Measurements from ENCODE around the gene TTC34.

Gene TTC34, protein sequence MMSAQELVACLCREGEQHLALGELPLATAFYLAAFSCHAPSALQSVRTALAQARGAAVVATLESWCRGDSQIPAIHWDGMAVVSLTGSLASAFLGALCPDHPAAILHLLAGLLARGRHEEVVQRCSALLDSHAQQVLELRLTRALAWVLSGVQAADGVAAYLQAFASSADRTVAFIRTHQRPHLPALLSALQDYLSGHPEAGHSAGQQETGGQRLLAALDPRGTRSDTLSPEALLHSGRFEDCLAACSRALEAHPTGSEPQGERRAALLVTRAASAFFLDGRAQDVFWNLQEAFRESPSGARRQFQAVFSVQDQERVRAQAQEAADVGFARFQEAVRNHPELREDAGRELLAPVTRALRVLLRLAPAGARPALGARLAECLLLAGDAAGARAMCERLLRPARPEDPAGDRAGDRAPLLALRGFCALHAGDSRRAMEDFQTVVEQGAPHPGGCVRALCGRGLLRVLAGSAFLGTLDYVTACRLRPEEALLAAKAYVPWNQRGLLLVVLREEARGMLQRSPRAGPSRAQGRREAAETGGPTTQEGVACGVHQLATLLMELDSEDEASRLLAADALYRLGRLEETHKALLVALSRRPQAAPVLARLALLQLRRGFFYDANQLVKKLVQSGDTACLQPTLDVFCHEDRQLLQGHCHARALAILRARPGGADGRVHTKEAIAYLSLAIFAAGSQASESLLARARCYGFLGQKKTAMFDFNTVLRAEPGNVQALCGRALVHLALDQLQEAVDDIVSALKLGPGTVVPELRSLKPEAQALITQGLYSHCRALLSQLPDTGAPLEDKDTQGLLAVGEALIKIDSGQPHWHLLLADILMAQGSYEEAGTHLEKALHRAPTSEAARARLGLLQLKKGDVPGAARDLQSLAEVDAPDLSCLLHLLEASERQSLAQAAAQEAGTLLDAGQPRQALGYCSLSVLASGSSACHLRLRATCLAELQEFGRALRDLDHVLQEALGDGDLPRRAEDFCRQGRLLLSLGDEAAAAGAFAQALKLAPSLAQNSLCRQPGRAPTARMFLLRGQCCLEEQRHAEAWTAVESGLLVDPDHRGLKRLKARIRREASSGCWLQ

DNA sequence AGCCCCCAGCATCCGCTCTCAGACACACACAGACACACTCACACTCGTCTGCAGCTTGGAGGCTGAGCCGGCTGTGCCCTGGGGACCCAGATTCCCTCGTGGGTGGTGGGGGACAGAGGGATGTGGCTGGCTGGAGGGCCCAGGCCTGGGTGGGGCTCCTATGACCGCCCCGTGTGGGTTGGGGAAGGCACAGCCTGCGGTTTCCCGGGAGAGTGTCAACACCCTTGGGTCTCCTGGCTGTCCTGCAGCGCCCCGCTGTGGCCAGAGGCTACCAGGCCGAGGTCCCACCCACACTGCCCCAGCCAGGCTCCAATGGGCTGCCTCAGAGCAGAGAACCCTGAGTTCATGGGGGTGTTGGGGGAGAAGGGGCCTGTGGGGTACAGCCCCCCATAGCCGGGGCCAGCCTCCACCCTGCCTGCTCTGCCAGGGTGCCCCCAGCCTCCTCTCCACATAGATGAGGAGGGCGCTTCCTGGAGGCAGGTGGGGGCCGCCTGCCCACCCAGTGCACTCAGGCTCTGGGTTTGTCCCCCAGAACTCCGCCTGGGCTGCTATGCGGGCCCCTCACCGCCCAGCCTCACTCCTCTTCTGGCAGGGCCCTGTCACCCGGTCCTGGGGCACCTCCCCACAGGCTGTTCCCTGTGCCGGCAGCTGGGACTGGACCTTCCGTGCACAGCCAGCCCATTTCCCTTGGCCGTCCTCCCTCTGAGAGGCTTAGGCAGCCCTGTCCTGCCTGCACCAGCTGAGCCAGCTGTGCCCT is at the start of gene TTC34:
Gene TTC34, minus strand, starts transcription at position 159 of the 757 bp plus-strand sequence. CDS start 866 bp downstream, outside the sequence.
- ChIA-PET POLR2A (no interaction called here), CTCF (interaction anchor here (0.9 kb wide), 1 partner anchor 241 kb away, joined by 3 read pairs; no protein-coding TSS in a partner anchor)
- peak; percentile 78 for DNase-seq (ENCODE audit: extremely low spot score)
- TF ChIP-seq CTBP1 (IDR thresholded peaks at IDR 0.05; ENCODE audit: borderline replicate concordance) = no peak
- no peak for TF ChIP-seq TARDBP (IDR thresholded peaks at IDR 0.05)
- TF ChIP-seq LEF1 (IDR thresholded peaks at IDR 0.05; ENCODE audit: borderline replicate concordance) = no peak
- TF ChIP-seq, protein P1, sequence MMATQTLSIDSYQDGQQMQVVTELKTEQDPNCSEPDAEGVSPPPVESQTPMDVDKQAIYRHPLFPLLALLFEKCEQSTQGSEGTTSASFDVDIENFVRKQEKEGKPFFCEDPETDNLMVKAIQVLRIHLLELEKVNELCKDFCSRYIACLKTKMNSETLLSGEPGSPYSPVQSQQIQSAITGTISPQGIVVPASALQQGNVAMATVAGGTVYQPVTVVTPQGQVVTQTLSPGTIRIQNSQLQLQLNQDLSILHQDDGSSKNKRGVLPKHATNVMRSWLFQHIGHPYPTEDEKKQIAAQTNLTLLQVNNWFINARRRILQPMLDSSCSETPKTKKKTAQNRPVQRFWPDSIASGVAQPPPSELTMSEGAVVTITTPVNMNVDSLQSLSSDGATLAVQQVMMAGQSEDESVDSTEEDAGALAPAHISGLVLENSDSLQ (IDR thresholded peaks at IDR 0.05) = no peak
- TF ChIP-seq FOXK2 (IDR thresholded peaks at IDR 0.05) = no peak
- no peak for TF ChIP-seq BHLHE40 (IDR thresholded peaks at IDR 0.05; ENCODE audit: borderline replicate concordance)
- no peak for TF ChIP-seq NFRKB (IDR thresholded peaks at IDR 0.05)
- TF ChIP-seq SUZ12 (IDR thresholded peaks at IDR 0.05) = no peak
- no peak for TF ChIP-seq FOXM1 (IDR thresholded peaks at IDR 0.05; ENCODE audit: borderline replicate concordance)
- TF ChIP-seq L3MBTL2 (conservative IDR thresholded peaks at IDR 0.05) = no peak
- no peak for TF ChIP-seq ZNF384 (IDR thresholded peaks at IDR 0.05)

DNA sequence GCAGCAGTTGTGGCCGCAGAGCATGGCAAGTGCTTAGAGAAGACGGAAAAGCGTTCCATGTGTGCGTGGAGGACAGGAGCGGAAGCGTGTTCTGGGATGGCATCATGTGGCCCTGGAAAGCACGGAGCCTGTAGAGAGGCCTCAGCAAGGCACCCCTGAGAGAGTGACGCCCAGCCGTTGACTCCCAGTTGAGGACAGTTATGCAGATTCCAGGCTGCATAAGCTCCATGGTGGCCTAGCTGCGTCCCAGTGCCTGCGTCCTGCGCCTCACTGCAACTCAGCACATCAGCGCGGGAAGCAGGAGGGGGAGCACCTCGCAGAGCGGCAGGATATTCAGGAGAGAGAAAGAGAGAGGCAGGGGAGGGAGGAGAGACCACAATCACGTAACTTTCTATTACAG is 49.0 kb upstream of the TTC34 start:
- POLR2A ChIA-PET = no interaction called here
- no peak for DNase-seq (ENCODE audit: extremely low spot score)
- TF ChIP-seq FOXM1 (IDR thresholded peaks at IDR 0.05; ENCODE audit: borderline replicate concordance) = no peak
- TF ChIP-seq SP1 (IDR thresholded peaks at IDR 0.05) = no peak
- no peak for TF ChIP-seq TARDBP (IDR thresholded peaks at IDR 0.05)
- no peak for TF ChIP-seq FOXK2 (IDR thresholded peaks at IDR 0.05)
- no peak for TF ChIP-seq FOXA1 (IDR thresholded peaks at IDR 0.05)
- TF ChIP-seq ARNT (IDR thresholded peaks at IDR 0.05) = no peak
- CTCF ChIA-PET = no interaction called here

DNA sequence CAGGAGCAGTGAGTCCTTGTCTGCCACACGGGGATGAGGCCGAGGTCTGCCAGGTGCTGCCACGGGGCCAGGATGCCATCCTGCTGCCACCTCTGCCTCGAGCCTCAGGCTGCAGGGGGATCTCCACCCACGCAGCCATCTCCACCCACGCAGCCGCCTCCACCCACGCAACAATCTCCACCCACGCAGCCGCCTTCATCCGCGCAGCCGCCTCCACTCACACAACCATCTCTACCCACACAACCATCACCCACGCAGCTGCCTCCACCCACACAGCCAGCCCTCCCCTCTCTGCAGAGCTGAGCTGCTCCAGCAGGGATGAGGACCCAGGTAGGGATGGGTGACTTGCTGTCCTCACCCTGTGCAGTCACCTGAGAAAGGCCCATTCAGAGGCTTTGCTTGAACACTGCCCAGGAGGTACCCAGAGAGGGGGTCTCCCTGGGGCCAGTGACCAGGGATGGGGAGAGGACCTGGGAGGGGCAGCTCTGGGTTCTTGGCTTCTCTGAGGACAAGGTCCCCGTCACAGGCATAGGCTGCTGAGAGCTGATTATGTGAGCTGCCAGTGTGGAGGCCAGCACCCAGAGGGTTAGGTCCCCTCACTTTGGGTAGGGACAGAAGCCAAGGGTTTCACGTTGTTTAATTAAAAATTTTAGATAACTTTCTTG is 46.6 kb upstream of the TTC34 start:
- no peak for DNase-seq (ENCODE audit: extremely low spot score)
- ChIA-PET POLR2A (no interaction called here), CTCF (no interaction called here)
- TF ChIP-seq L3MBTL2 (conservative IDR thresholded peaks at IDR 0.05) = no peak
- no peak for TF ChIP-seq ZNF384 (IDR thresholded peaks at IDR 0.05)
- TF ChIP-seq ARNT (IDR thresholded peaks at IDR 0.05) = no peak
- no peak for TF ChIP-seq ELF4 (IDR thresholded peaks at IDR 0.05)
- TF ChIP-seq BHLHE40 (IDR thresholded peaks at IDR 0.05; ENCODE audit: borderline replicate concordance) = no peak
- TF ChIP-seq FOXK2 (IDR thresholded peaks at IDR 0.05) = no peak
- TF ChIP-seq CTBP1 (IDR thresholded peaks at IDR 0.05; ENCODE audit: borderline replicate concordance) = no peak
- TF ChIP-seq SUZ12 (IDR thresholded peaks at IDR 0.05) = no peak
- TF ChIP-seq FOXA1 (IDR thresholded peaks at IDR 0.05) = no peak
- no peak for TF ChIP-seq FOXM1 (IDR thresholded peaks at IDR 0.05; ENCODE audit: borderline replicate concordance)
- no peak for TF ChIP-seq SP1 (IDR thresholded peaks at IDR 0.05)
- no peak for TF ChIP-seq HDGF (IDR thresholded peaks at IDR 0.05; ENCODE audit: borderline replicate concordance)
- TF ChIP-seq, protein P1 (IDR thresholded peaks at IDR 0.05) = no peak
- no peak for TF ChIP-seq NFRKB (IDR thresholded peaks at IDR 0.05)

DNA sequence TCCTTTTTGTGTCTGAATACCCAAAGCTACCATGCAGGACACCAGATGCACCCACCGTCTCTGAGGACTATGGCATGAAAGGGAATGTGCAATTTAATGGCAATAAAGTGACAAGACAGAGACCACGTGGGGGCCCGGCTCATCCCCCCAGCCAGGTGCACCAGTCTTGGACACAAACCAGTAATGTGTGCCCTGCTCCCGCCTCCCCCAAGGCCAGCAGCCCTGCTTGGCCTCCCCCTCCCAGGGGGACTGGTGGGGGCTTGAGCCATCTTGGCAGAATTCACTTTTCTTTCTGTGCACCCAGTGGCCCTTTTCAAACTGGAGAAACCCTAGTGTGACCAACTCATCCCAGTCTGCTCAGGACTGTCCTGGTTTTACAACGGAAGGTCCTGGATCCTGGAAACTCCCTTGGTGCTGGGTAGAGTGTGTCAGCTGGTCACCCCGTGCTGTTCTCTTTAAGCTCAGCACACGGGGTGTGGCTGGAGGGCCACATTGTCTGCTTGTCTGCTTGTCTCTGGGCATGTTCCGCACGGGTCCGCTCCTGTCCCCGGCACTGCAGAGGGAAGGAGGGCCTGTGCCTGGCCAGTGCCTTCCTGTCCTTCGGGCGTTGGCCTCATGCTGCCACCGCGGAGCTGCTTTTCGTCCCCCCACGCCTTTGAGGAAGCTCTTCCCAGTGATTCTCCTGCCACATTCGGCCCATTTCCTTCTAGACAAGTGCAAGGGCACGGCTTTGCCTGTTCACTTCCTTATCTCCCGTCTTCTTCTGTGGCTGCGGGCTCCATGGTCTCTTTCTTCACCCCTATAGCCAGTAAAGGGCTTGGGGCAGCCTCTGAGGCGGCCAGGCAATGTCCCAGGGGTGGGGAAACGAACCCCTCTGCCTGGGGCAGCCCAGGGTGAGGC is 45.8 kb upstream of the TTC34 start:
- DNase-seq (ENCODE audit: extremely low spot score) = no peak
- ChIA-PET CTCF (no interaction called here), POLR2A (no interaction called here)
- no peak for TF ChIP-seq FOXM1 (IDR thresholded peaks at IDR 0.05; ENCODE audit: borderline replicate concordance)
- no peak for TF ChIP-seq ELF4 (IDR thresholded peaks at IDR 0.05)
- no peak for TF ChIP-seq SP1 (IDR thresholded peaks at IDR 0.05)
- no peak for TF ChIP-seq BHLHE40 (IDR thresholded peaks at IDR 0.05; ENCODE audit: borderline replicate concordance)
- no peak for TF ChIP-seq FOXK2 (IDR thresholded peaks at IDR 0.05)
- TF ChIP-seq LEF1 (IDR thresholded peaks at IDR 0.05; ENCODE audit: borderline replicate concordance) = no peak

DNA sequence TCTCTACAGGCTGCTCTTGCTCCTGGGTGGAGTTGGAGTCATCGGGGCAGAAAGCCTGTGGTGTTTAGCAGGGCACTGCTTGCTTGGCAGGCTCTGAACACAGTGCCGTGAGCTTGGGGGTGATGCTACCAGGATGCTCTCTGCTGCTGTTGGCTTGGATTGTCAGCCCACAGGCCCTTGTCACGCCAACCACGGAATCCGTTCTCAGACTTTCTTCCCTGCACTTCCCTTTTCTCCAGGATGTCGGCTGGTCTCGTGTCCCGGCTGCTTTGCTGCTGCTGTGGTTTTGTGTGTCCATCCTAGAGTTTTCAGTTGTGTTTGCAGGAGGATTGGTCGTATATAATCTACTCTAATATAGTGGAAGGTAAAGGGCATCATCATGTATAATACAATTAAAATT is 44.4 kb upstream of the TTC34 start:
- TF ChIP-seq FOXM1 (IDR thresholded peaks at IDR 0.05; ENCODE audit: borderline replicate concordance) (no peak), SUZ12 (IDR thresholded peaks at IDR 0.05) (no peak), FOXK2 (IDR thresholded peaks at IDR 0.05) (no peak), HDGF (IDR thresholded peaks at IDR 0.05; ENCODE audit: borderline replicate concordance) (no peak), FOXA1 (IDR thresholded peaks at IDR 0.05) (no peak), L3MBTL2 (conservative IDR thresholded peaks at IDR 0.05) (no peak), ARNT (IDR thresholded peaks at IDR 0.05) (no peak), TARDBP (IDR thresholded peaks at IDR 0.05) (no peak)
- TF ChIP-seq, protein P1 (IDR thresholded peaks at IDR 0.05) = no peak
- CTCF ChIA-PET = no interaction called here
- POLR2A ChIA-PET = no interaction called here
- DNase-seq (ENCODE audit: extremely low spot score) = no peak

Data from HEK293T (cell line).